Measurements from ENCODE around the gene ALPK1.

ALPK1 gene

GRCh38 chr4:112318239-112319142 lies 21.3 kb downstream of the ALPK1 start:
- Histone ChIP-seq H3K4me3 (ENCODE audit: low read depth, low read length) (no peak overlapping the region), H3K4me2 (ENCODE audit: low read length) (no peak overlapping the region), H3K79me2 (no peaks in the 10 kb centered on the region), H3K27ac (no peak overlapping the region), H3K4me1 (no peaks in the 10 kb centered on the region), H3K9ac (no peak overlapping the region), H3K27me3 (ENCODE audit: control insufficient read depth, insufficient read depth, low read length) (no peaks in the 10 kb centered on the region), H2AFZ (no peak overlapping the region), H3K36me3 (ENCODE audit: control insufficient read depth, insufficient read depth, low read length) (no peaks in the 10 kb centered on the region), H3K9me3 (ENCODE audit: control insufficient read depth, low read length) (no peaks in the 10 kb centered on the region)
- TF ChIP-seq, protein P1, sequence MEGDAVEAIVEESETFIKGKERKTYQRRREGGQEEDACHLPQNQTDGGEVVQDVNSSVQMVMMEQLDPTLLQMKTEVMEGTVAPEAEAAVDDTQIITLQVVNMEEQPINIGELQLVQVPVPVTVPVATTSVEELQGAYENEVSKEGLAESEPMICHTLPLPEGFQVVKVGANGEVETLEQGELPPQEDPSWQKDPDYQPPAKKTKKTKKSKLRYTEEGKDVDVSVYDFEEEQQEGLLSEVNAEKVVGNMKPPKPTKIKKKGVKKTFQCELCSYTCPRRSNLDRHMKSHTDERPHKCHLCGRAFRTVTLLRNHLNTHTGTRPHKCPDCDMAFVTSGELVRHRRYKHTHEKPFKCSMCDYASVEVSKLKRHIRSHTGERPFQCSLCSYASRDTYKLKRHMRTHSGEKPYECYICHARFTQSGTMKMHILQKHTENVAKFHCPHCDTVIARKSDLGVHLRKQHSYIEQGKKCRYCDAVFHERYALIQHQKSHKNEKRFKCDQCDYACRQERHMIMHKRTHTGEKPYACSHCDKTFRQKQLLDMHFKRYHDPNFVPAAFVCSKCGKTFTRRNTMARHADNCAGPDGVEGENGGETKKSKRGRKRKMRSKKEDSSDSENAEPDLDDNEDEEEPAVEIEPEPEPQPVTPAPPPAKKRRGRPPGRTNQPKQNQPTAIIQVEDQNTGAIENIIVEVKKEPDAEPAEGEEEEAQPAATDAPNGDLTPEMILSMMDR (IDR thresholded peaks at IDR 0.05), result no peak

- Histone ChIP-seq H3K4me3 (ENCODE audit: low read depth, low read length) (no peak overlapping the region), H3K9me3 (ENCODE audit: control insufficient read depth, low read length) (no peaks in the 10 kb centered on the region), H3K79me2 (no peaks in the 10 kb centered on the region), H3K9ac (no peak overlapping the region), H2AFZ (peak overlapping the region; percentile 18), H3K4me1 (no peaks in the 10 kb centered on the region), H3K4me2 (ENCODE audit: low read length) (no peak overlapping the region), H3K36me3 (ENCODE audit: control insufficient read depth, insufficient read depth, low read length) (no peaks in the 10 kb centered on the region), H3K27ac (no peak overlapping the region), H3K27me3 (ENCODE audit: control insufficient read depth, insufficient read depth, low read length) (no peaks in the 10 kb centered on the region)
- TF ChIP-seq, protein P1 (IDR thresholded peaks at IDR 0.05), result peak; percentile 80
These were observed 24.9 kb downstream of the ALPK1 start for GRCh38 chr4:112321776-112322684.

- Histone ChIP-seq H3K4me2 (ENCODE audit: low read length) (no peak overlapping the region), H3K9me3 (ENCODE audit: control insufficient read depth, low read length) (no peaks in the 10 kb centered on the region), H3K79me2 (no peaks in the 10 kb centered on the region), H3K27ac (no peak overlapping the region), H3K27me3 (ENCODE audit: control insufficient read depth, insufficient read depth, low read length) (no peaks in the 10 kb centered on the region), H2AFZ (no peak overlapping the region), H3K9ac (no peak overlapping the region), H3K36me3 (ENCODE audit: control insufficient read depth, insufficient read depth, low read length) (no peaks in the 10 kb centered on the region), H3K4me3 (ENCODE audit: low read depth, low read length) (no peak overlapping the region), H3K4me1 (no peaks in the 10 kb centered on the region)
- TF ChIP-seq, protein P1 (IDR thresholded peaks at IDR 0.05), result no peak
These were observed 25.7 kb downstream of the ALPK1 start for GRCh38 chr4:112322866-112323265.

DNA sequence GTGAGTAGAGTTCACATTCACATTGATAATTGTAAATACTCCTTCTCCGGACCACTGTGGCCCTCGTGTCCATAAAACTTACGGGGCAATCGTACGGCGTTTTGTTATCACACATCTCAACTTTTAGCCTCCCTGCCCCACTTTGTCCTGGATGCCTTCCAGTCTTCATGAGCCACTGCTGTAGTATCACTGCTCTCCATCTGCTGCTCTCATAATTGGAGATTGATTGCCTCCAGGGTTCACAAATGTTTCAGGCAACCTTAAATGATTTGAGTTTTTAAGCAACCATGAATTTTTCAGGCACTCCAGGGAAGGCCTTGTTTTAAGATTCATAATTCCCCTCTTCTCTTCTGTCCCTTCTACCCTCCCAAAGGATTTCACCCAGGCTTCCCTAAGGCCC lies 28.4 kb downstream of the ALPK1 start:
- H2AFZ ChIP-seq, result no peak overlapping the region
- H3K4me3 ChIP-seq (ENCODE audit: low read depth, low read length), result no peak overlapping the region
- no peaks in the 10 kb centered on the region for H3K79me2 ChIP-seq
- H3K27me3 ChIP-seq (ENCODE audit: control insufficient read depth, insufficient read depth, low read length), result no peaks in the 10 kb centered on the region
- H3K9ac ChIP-seq, result no peak overlapping the region
- no peak overlapping the region for H3K27ac ChIP-seq
- no peaks in the 10 kb centered on the region for H3K36me3 ChIP-seq (ENCODE audit: control insufficient read depth, insufficient read depth, low read length)
- H3K4me1 ChIP-seq, result no peaks in the 10 kb centered on the region
- no peak overlapping the region for H3K4me2 ChIP-seq (ENCODE audit: low read length)
- no peaks in the 10 kb centered on the region for H3K9me3 ChIP-seq (ENCODE audit: control insufficient read depth, low read length)
- TF ChIP-seq, protein P1 (IDR thresholded peaks at IDR 0.05), result no peak

All from parathyroid adenoma (tissue), 2 donors.